Skeletal muscle tissue (tissue), 4 donors: ENCODE results near the gene PEMT. TPM values are rescaled to one million over a fixed set of nuclear protein-coding genes. Genes with fewer than 3 reads are reported as not detected.

Experiments used
- H3K27ac ChIP-seq: one replicate; pipeline ENCODE4 v1.7.0; 2013; ENCODE audit warnings: mild to moderate bottlenecking, low read depth, low read length, inconsistent platforms
- H3K27me3 ChIP-seq, 3 donors: one replicate each; pipeline ENCODE4 v1.7.0; 2013; ENCODE audit warnings: low read length in 3 of 3; ENCODE audit not compliant: control insufficient read depth in 3 of 3, insufficient read depth in 3 of 3
- H3K36me3 ChIP-seq, 3 donors: one replicate each; pipeline ENCODE4 v1.7.0; 2013; ENCODE audit warnings: low read length in 3 of 3; ENCODE audit not compliant: control insufficient read depth in 3 of 3, insufficient read depth in 3 of 3
- H3K4me1 ChIP-seq, 3 donors: one replicate each; pipeline ENCODE4 v1.7.0; 2013; ENCODE audit warnings: low read length in 3 of 3, mild to moderate bottlenecking in 3 of 3; ENCODE audit not compliant: control insufficient read depth in 3 of 3, insufficient read depth in 3 of 3
- H3K4me3 ChIP-seq, 3 donors: one replicate each; pipeline ENCODE4 v1.7.0; 2013; ENCODE audit warnings: low read length in 3 of 3
- H3K9ac ChIP-seq, 3 donors: one replicate each; pipeline ENCODE4 v1.7.0; 2013; ENCODE audit warnings: low read length in 3 of 3, mild to moderate bottlenecking in 3 of 3, moderate library complexity in 2 of 3, low read depth in 1 of 3
- H3K9me3 ChIP-seq, 3 donors: one replicate each; pipeline ENCODE4 v1.7.0; 2013; ENCODE audit warnings: low read length in 3 of 3; ENCODE audit not compliant: control insufficient read depth in 3 of 3
- total RNA-seq: library from RNA; depleted of rRNA; stranded (reverse); fragments of >200 nt; gene quantifications from one replicate; pipeline ENCODE4 v1.2.3, GENCODE V29; 2014
- donor health status: Osteomylitis.

Gene PEMT
- total RNA-seq, 1 donor from 2014 or later: 32.4 TPM

DNA sequence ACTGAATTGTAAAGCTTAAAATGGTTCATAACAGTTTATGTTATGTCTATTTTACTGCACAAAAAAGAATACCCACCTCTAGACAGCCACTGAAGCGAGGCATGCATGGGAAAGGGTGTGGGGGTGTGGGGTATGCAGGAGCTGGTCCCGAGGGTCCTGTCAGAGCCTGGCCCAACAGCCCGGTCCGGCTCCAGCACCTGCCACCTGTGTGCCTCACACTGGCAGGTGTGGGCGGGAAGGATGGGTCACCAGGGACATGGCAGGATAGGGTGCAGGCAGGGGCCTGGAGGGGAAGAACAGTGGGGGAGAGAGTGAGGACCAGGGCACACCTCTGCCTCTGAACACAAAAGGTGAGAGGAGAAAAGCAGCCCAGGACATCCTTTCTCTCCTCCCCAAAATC is 72.6 kb downstream of the PEMT start:
- H3K4me3 ChIP-seq: no peak overlapping the region
- no peaks in the 10 kb centered on the region for H3K27me3 ChIP-seq
- H3K9ac ChIP-seq: no peak overlapping the region
- no peaks in the 10 kb centered on the region for H3K9me3 ChIP-seq
- H3K4me1 ChIP-seq: peaks cover 0 to 4% (median 0%) of the 10 kb centered on the region in 3 donors
- H3K27ac ChIP-seq: no peak overlapping the region
- peaks cover 0 to 3% (median 3%) of the 10 kb centered on the region in 3 donors for H3K36me3 ChIP-seq

DNA sequence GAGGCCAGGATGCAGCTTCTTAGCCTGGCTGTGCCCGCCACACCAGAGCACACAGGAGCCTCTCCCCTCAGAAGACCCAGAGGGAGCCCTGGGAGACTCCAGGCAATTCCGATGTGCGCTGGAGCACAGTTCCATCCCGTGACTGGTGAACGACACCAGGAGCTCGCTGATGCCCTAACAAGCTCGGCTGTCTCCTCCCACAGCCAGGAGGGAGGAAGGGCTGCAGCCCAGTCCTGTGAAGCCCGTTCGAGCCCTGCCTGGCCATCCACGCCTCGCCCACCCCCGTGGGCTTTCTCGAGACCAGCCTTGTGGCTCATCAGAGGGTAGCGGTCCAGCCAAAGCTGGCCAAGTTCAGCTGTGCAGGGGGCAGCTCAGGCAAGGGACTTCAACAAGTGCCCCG is 73.5 kb downstream of the PEMT start:
- H3K4me3 ChIP-seq: no peak overlapping the region
- H3K27me3 ChIP-seq: no peaks in the 10 kb centered on the region
- peaks cover 0 to 4% (median under 1%) of the 10 kb centered on the region in 3 donors for H3K4me1 ChIP-seq
- H3K36me3 ChIP-seq: peaks cover 0 to 3% (median 3%) of the 10 kb centered on the region in 3 donors
- no peaks in the 10 kb centered on the region for H3K9me3 ChIP-seq
- no peak overlapping the region for H3K27ac ChIP-seq
- H3K9ac ChIP-seq: no peak overlapping the region

DNA sequence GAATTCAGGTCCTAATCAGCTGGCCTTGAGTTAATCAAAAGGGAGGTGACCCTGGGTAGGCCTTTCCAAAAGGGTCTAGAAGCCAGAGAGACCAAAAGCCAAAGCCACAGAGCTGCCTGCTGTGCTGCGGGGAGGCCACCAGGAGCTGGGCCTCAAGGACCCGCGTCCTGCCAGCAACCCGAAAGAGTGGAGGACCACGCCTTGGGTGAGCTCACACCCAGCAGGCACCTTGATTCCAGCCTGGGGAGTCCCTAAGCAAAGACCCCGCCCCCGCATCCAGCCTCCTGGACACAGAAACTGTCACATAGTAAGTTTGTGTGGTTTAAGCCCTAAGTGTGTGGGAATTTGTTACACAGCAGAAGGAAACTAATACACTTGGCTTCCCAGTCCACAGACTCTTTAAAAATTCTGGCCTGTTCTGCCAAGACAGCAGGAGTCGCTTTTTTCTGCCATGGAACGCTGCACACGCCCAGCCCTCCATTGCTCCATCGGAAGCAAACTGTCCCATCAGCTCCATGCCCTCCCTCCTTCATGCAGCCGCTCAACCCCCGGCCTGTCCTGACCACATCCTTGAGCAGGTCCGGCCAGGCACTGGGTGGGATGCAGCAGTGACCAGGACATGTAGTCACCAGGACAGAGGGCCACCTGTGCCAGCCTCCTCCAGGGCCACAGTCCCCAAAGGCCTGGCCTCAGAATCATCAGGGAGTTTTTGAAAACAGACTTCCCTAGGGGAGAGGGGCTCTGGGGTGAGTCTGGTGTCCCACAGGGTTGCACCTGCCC is 74.4 kb downstream of the PEMT start:
- Histone ChIP-seq H3K4me3 (no peak overlapping the region), H3K27me3 (no peaks in the 10 kb centered on the region), H3K4me1 (peaks cover 3 to 9% (median 8%) of the 10 kb centered on the region in 3 donors), H3K36me3 (peaks cover 0 to 3% (median 3%) of the 10 kb centered on the region in 3 donors), H3K9me3 (no peaks in the 10 kb centered on the region), H3K9ac (no peak overlapping the region), H3K27ac (peak overlapping the region; percentile 70)

DNA sequence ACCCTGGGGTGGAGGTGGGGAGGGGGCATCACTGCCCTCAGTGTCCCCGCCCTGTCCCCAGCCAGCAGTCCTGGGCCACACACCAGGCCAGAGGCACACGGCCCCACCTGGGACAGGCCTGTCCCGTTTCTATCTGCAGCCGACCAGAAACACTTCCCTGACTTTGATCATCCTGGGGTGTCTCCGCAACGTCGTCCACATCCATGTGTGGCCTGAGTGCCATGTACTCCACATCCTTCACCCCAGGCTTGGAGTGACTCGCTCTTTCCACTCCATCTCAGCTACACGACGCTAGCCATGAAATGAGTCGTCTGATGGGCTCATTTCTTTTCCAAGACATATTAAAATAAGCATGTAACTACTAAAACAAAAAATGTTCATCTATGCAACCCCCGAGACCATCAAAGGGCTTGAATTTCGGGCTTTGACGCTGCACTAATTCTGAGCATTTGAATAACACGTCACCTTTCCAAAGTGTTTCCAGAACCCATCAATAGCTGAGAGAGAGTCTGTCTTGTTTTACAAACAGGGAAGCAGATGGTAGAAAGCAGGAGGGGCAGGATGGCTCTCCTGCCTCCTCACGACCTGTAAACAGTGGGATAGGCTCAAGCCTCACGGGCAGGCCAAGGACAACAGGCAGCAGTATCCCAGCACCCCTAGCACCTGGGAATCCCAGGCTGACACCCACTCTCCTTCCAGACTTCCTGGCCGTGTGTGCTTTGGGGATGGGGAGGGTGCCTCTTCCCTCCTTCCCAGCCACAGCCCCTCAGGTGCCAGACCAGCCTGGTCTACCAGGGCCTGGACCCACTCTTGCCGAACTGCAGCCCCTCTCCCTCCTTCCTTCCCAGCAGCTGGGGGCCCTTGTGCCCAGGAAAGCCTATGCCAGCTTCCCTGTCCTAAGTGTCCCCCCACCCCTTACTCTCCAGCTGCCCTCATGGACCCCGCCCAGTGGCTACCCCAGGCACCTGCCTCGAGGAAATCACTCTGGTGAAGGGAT is 75.3 kb downstream of the PEMT start:
- Histone ChIP-seq H3K36me3 (peaks cover 0 to 2% (median 0%) of the 10 kb centered on the region in 3 donors), H3K27ac (peak overlapping the region; percentile 70), H3K4me3 (no peak overlapping the region), H3K27me3 (no peaks in the 10 kb centered on the region), H3K4me1 (peaks cover 8 to 16% (median 12%) of the 10 kb centered on the region in 3 donors), H3K9ac (no peak overlapping the region), H3K9me3 (no peaks in the 10 kb centered on the region)

DNA sequence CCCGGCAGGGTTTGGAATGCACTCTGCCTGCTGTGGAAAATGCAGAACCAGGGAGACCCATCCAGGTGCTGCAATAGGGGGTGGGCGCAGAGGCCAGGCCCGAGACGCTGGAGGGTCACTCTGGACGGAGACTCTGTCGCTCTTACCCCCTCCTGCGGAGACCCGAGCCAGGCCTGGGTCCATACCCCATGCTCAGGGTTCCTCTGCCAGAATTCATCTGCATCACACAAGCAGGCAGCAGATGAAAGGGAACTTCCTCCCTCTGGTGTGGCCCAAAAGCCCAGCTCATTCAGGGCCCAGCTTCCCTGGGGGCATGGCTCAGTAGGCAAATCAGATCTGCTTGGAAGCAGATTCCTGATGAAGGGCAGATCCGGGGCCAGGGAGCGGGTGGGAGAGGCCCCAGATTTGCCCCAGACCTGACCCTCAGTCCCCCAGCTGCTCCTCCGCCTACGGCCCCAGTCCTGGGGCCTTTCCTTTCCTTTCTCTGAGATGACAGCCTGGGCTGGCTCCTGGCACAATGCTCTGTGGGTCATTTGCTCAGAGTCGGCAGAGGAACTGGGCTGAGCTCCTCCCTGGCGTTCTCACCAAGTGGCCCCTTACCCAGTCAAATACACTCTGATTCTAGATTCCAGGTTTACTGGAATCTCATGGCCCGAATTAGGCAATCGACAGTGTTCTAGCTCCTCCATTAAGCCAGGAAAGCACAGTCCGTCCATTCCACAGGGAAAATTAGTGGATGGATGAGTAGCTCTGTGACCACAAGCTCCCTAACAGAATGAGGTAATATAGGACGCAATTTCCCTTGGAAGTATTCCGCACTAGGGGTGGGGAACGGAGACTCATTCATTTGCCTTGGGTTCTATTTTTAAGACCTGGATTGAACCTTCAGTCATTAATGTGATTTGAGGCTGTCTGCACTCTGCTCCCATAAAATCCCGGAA is 76.2 kb downstream of the PEMT start:
- H3K36me3 ChIP-seq: no peaks in the 10 kb centered on the region
- no peak overlapping the region for H3K4me3 ChIP-seq
- peak overlapping the region; percentile 70 for H3K27ac ChIP-seq
- H3K9ac ChIP-seq: peak overlapping the region in 2 of 3 donors; percentile 25 to 43
- no peaks in the 10 kb centered on the region for H3K9me3 ChIP-seq
- H3K4me1 ChIP-seq: peaks cover 8 to 26% (median 12%) of the 10 kb centered on the region in 3 donors
- H3K27me3 ChIP-seq: no peaks in the 10 kb centered on the region

DNA sequence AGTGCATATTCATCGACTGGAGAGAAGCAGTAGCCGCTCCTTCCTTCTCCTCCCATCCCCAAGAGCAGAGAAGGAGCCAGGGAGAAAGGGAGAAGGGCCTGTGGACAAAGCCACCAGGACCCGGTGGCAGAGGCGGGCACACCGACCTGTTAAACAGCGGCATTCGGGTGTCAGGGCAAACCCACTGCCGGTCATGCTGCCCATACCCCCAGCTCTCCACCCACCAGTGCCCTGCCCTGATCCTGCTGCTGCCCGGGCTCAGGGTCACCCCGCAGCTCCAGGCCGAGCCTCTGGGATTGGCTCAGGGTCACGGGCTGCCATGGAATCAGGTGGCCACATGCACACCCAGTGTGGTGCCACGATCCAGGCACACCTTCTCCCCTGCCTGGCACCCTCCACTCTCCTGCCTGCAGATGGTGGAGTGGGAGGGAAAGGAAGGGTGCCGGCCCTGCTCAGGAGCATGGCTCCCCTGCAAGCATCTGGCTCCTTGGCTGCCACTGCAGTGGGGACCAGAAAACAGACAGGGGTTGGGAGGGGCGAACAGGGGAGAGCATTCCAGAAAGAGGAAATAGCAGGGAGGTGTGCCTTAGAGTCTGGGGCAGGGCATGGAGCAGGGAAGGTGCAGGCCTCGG is 77.0 kb downstream of the PEMT start:
- H3K4me1 ChIP-seq: peaks cover 8 to 26% (median 12%) of the 10 kb centered on the region in 3 donors
- H3K27ac ChIP-seq: peak overlapping the region; percentile 70
- no peaks in the 10 kb centered on the region for H3K9me3 ChIP-seq
- H3K4me3 ChIP-seq: no peak overlapping the region
- no peaks in the 10 kb centered on the region for H3K27me3 ChIP-seq
- no peak overlapping the region for H3K9ac ChIP-seq
- H3K36me3 ChIP-seq: no peaks in the 10 kb centered on the region

DNA sequence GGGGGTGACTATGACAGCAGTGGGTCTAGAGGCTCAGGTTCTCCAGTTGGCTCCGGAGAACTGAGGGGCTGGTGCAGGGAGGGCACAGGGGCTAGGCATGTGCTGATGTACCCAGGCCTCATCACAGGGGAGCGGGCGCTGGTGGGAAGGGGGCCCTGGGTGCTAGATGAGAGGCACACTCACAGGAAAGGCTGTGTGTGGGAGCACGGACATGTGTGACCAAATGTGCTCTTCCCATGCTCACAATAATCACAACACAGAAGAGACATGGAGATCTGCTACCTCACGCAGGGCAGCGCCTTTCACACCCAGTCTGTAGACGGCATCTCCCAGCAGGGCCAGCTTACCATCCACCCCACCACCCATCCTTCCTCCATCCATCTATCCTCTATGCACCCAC is 77.9 kb downstream of the PEMT start:
- no peak overlapping the region for H3K9ac ChIP-seq
- H3K36me3 ChIP-seq: no peaks in the 10 kb centered on the region
- H3K9me3 ChIP-seq: no peaks in the 10 kb centered on the region
- no peaks in the 10 kb centered on the region for H3K27me3 ChIP-seq
- no peak overlapping the region for H3K4me3 ChIP-seq
- peaks cover 8 to 26% (median 12%) of the 10 kb centered on the region in 3 donors for H3K4me1 ChIP-seq
- H3K27ac ChIP-seq: no peak overlapping the region

DNA sequence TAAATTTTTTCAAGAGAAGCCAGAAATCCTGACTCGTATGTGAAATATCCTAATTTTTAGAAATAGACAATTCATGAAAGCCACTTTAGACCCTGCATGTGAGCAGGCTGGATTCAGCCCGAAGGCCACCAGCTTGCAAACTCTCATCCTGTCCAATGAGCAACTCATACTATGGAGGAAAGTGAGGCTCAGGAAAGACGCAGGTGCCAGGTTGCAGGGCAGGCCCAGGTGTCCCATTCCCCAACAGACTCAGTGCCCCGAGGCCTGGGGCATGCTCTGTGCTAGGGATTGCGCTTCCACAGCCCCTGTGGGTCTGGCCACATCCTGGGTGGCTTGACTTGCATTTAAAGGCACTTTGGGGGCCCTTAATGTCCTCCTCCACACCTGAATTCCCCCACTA is 78.6 kb downstream of the PEMT start:
- Histone ChIP-seq H3K36me3 (no peaks in the 10 kb centered on the region), H3K9ac (no peak overlapping the region), H3K27me3 (no peaks in the 10 kb centered on the region), H3K9me3 (no peaks in the 10 kb centered on the region), H3K4me3 (no peak overlapping the region), H3K27ac (no peak overlapping the region), H3K4me1 (peaks cover 8 to 29% (median 12%) of the 10 kb centered on the region in 3 donors)
